Mesenchymal stem cell (in vitro differentiated cells and primary cell): ENCODE results near the gene ENSA.
"Not testable (repeated sequence)": the region's sequence is repeated elsewhere in the genome, so short reads cannot be mapped to it uniquely, and the experiment has no call there.

Source experiments
- DNase-seq: peaks from one replicate; pipeline ENCODE4 v3.0.0-alpha.2; 2013
- H2AFZ ChIP-seq: one replicate; pipeline ENCODE4 v1.6.1; 2013; ENCODE audit warnings: low read depth, mild to moderate bottlenecking, control low read depth, inconsistent platforms, low read length, moderate library complexity
- H2AK5ac ChIP-seq: 2 replicates; pipeline ENCODE4 v1.6.1; 2013; ENCODE audit warnings: low read length, moderate library complexity, mild to moderate bottlenecking, inconsistent platforms; ENCODE audit not compliant: severe bottlenecking
- H2BK120ac ChIP-seq: one replicate; pipeline ENCODE4 v1.6.1; 2013; ENCODE audit warnings: low read depth, mild to moderate bottlenecking, inconsistent platforms, low read length, moderate library complexity
- H2BK12ac ChIP-seq, 2 experiments: one replicate each; pipeline ENCODE4 v1.6.1; 2013; ENCODE audit warnings: inconsistent platforms in 2 of 2, low read length in 2 of 2, mild to moderate bottlenecking in 2 of 2, moderate library complexity in 2 of 2, control low read depth in 1 of 2
- H2BK15ac ChIP-seq: one replicate; pipeline ENCODE4 v1.6.1; 2013; ENCODE audit warnings: mild to moderate bottlenecking, low read depth, inconsistent platforms; ENCODE audit not compliant: poor library complexity, severe bottlenecking
- H2BK5ac ChIP-seq: 2 replicates; pipeline ENCODE4 v1.6.1; 2013; ENCODE audit warnings: low read depth, mild to moderate bottlenecking, low read length, control low read depth, inconsistent platforms; ENCODE audit not compliant: poor library complexity, severe bottlenecking
- H3K14ac ChIP-seq, 2 experiments: one replicate each; pipeline ENCODE4 v1.6.1; 2013; ENCODE audit warnings: inconsistent platforms in 2 of 2, low read length in 2 of 2, control low read depth in 1 of 2, mild to moderate bottlenecking in 1 of 2, moderate library complexity in 1 of 2
- H3K18ac ChIP-seq, 2 experiments: one replicate each; pipeline ENCODE4 v1.6.1; 2013; ENCODE audit warnings: inconsistent platforms in 2 of 2, low read length in 2 of 2, control low read depth in 1 of 2, low read depth in 1 of 2, mild to moderate bottlenecking in 1 of 2
- H3K23ac ChIP-seq, 2 experiments: one replicate each; pipeline ENCODE4 v1.6.1; 2013; ENCODE audit warnings: inconsistent platforms in 2 of 2, low read length in 2 of 2, mild to moderate bottlenecking in 2 of 2, moderate library complexity in 2 of 2, control low read depth in 1 of 2
- H3K27ac ChIP-seq: 2 replicates; pipeline ENCODE4 v1.5.1; 2013; ENCODE audit warnings: mild to moderate bottlenecking, moderate library complexity, low read length, control low read depth, inconsistent platforms; ENCODE audit not compliant: poor library complexity, severe bottlenecking
- H3K27me3 ChIP-seq, 2 experiments: 2 replicates each; pipeline versions ENCODE4 v1.6.1 to v1.7.0; 2013; ENCODE audit warnings: low read length in 2 of 2, mild to moderate bottlenecking in 2 of 2, moderate library complexity in 2 of 2, control low read depth in 1 of 2, inconsistent platforms in 1 of 2; ENCODE audit not compliant: control insufficient read depth in 1 of 2, insufficient read depth in 1 of 2
- H3K36me3 ChIP-seq, 2 experiments: 2 replicates each; pipeline versions ENCODE4 v1.6.1 to v1.7.0; 2013; ENCODE audit warnings: low read length in 2 of 2, control low read depth in 1 of 2, inconsistent platforms in 1 of 2, low read depth in 1 of 2, mild to moderate bottlenecking in 1 of 2; ENCODE audit not compliant: insufficient read depth in 2 of 2, control insufficient read depth in 1 of 2
- H3K4ac ChIP-seq, 2 experiments: one replicate each; pipeline ENCODE4 v1.6.1; 2013; ENCODE audit warnings: inconsistent platforms in 2 of 2, low read length in 2 of 2, mild to moderate bottlenecking in 2 of 2, moderate library complexity in 2 of 2, control low read depth in 1 of 2, low read depth in 1 of 2
- H3K4me1 ChIP-seq: 2 replicates; pipeline ENCODE4 v1.6.1; 2013; ENCODE audit warnings: low read depth, low read length, control low read depth; ENCODE audit not compliant: control insufficient read depth, insufficient read depth
- H3K4me2 ChIP-seq: 2 replicates; pipeline ENCODE4 v1.6.1; 2013; ENCODE audit warnings: low read length, mild to moderate bottlenecking, inconsistent platforms; ENCODE audit not compliant: poor library complexity, severe bottlenecking
- H3K4me3 ChIP-seq, 2 experiments: 2 replicates each; pipeline versions ENCODE4 v1.5.1 to v1.7.0; 2013; ENCODE audit warnings: low read length in 2 of 2, mild to moderate bottlenecking in 2 of 2, control low read depth in 1 of 2, low read depth in 1 of 2; ENCODE audit not compliant: insufficient read depth in 1 of 2
- H3K79me1 ChIP-seq: replicated peaks from 2 replicates; pipeline ENCODE4 v1.6.1; 2013; ENCODE audit warnings: mild to moderate bottlenecking, control low read depth, low read length, inconsistent platforms; ENCODE audit not compliant: poor library complexity, severe bottlenecking
- H3K9ac ChIP-seq: 2 replicates; pipeline ENCODE4 v1.7.0; 2013; ENCODE audit warnings: mild to moderate bottlenecking, low read length, moderate library complexity
- H3K9me3 ChIP-seq: 2 replicates; pipeline ENCODE4 v1.7.0; 2013; ENCODE audit warnings: mild to moderate bottlenecking, low read length; ENCODE audit not compliant: control insufficient read depth
- H4K8ac ChIP-seq: one replicate; pipeline ENCODE4 v1.6.1; 2013; ENCODE audit warnings: inconsistent platforms, mild to moderate bottlenecking, low read length, moderate library complexity
- H4K91ac ChIP-seq: one replicate; pipeline ENCODE4 v1.6.1; 2013; ENCODE audit warnings: mild to moderate bottlenecking, low read length, inconsistent platforms
- WGBS: methylation state at CpG from one replicate; pipeline ENCODE4 v1.1.7; 2013; ENCODE audit warnings: mixed read lengths; 5-methylcytosine and 5-hydroxymethylcytosine counted together

ENSA gene

DNA sequence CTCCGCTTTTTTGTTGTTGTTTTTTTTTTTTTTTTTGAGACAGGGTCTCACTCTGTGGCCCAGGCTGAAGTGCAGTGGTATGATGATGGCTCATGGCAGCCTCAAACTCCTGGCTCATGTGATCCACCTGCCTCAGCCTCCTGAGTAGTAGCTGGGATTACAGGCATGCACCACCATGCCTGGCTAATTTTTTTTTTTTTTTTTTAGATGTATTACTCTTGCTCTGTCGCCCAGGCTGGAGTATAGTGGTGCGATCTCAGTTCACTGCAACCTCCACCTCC, 24.0 kb downstream of the ENSA start:
- H3K27ac ChIP-seq = peak overlapping the region; percentile 71
- H2BK15ac ChIP-seq, H3K4me3 ChIP-seq, H3K27me3 ChIP-seq, H3K23ac ChIP-seq, DNase-seq, H3K4me2 ChIP-seq, H4K91ac ChIP-seq, H2BK12ac ChIP-seq, H3K36me3 ChIP-seq, H4K8ac ChIP-seq, H3K14ac ChIP-seq, H3K4me1 ChIP-seq, H3K9me3 ChIP-seq, H2AFZ ChIP-seq: not testable (repeated sequence)
- H2BK120ac ChIP-seq = peak overlapping the region; percentile 22
- peak overlapping the region; percentile 90 for H2BK5ac ChIP-seq
- peaks cover 14% of the 10 kb centered on the region for H3K79me1 ChIP-seq
- peak overlapping the region; percentile 13 to 73 for H3K4ac ChIP-seq
- peak overlapping the region; percentile 78 for H3K9ac ChIP-seq
- H3K18ac ChIP-seq = peak overlapping the region in 1 of 2 experiments; percentile 52
- 92% methylated on average over 3 of the region's 3 CpGs for WGBS
- H2AK5ac ChIP-seq = peak overlapping the region; percentile 88

DNA sequence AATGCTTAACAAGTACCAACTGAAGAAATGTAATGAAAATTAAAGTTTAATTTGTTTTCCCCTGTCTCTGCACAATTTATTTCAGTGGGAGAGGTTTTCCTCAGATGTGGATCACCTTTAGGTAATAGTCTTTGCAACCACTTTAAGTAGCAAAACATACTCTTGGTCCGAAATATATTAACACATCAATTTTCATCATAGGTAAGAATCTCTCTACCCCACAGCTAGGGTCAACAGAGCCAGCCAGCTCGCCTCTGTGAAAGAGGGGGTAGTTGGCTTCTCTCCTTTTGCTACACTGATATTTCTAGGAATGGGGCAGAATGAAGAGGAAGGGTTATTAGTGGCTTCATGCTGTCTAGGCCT, 25.2 kb downstream of the ENSA start:
- Histone ChIP-seq H3K23ac (no peak overlapping the region), H4K8ac (peak overlapping the region; percentile 82), H3K4ac (peak overlapping the region in 1 of 2 experiments; percentile 20), H4K91ac (no peak overlapping the region), H2AFZ (no peak overlapping the region), H3K4me3 (no peak overlapping the region), H3K36me3 (peaks cover 3 to 4% of the 10 kb centered on the region in 2 experiments), H3K18ac (peak overlapping the region in 1 of 2 experiments; percentile 26), H2AK5ac (peak overlapping the region; percentile 5), H2BK5ac (no peak overlapping the region), H3K4me1 (peaks cover 3% of the 10 kb centered on the region), H3K9me3 (no peaks in the 10 kb centered on the region), H2BK120ac (peak overlapping the region; percentile 21), H2BK12ac (no peak overlapping the region), H3K27me3 (no peaks in the 10 kb centered on the region), H2BK15ac (peak overlapping the region; percentile 88), H3K9ac (peak overlapping the region; percentile 78), H3K14ac (no peak overlapping the region), H3K79me1 (peaks cover 12% of the 10 kb centered on the region), H3K4me2 (no peak overlapping the region), H3K27ac (peak overlapping the region; percentile 71)
- DNase-seq = no peak
- WGBS = 80% methylated on average over 1 of the region's 2 CpGs

GRCh38 chr1:150603711-150604110, 25.7 kb downstream of the ENSA start:
- H3K79me1 ChIP-seq = peaks cover 12% of the 10 kb centered on the region
- H3K4me3 ChIP-seq = no peak overlapping the region
- no peak overlapping the region for H4K8ac ChIP-seq
- no peaks in the 10 kb centered on the region for H3K27me3 ChIP-seq
- H3K23ac ChIP-seq = no peak overlapping the region
- no peaks in the 10 kb centered on the region for H3K9me3 ChIP-seq
- H2AK5ac ChIP-seq = peak overlapping the region; percentile 84
- WGBS = 86% methylated on average over 2 of the region's 3 CpGs
- H2BK5ac ChIP-seq = no peak overlapping the region
- H3K4me2 ChIP-seq = no peak overlapping the region
- H2AFZ ChIP-seq = no peak overlapping the region
- H2BK15ac ChIP-seq = no peak overlapping the region
- H3K36me3 ChIP-seq = peaks cover 3 to 4% of the 10 kb centered on the region in 2 experiments
- H3K14ac ChIP-seq = no peak overlapping the region
- peak overlapping the region in 1 of 2 experiments; percentile 59 for H3K18ac ChIP-seq
- H3K4ac ChIP-seq = no peak overlapping the region
- no peak overlapping the region for H4K91ac ChIP-seq
- H3K4me1 ChIP-seq = peaks cover 3% of the 10 kb centered on the region
- H2BK120ac ChIP-seq = no peak overlapping the region
- peak overlapping the region; percentile 78 for H3K9ac ChIP-seq
- H3K27ac ChIP-seq = peak overlapping the region; percentile 56
- H2BK12ac ChIP-seq = no peak overlapping the region
- DNase-seq = no peak

GRCh38 chr1:150602372-150602771, 27.0 kb downstream of the ENSA start:
- not testable (repeated sequence) for H3K9ac ChIP-seq, H2BK12ac ChIP-seq
- 99% methylated on average over 6 of the region's 12 CpGs for WGBS

More at GRCh38 chr1:150602372-150602771, 27.0 kb downstream of the ENSA start:
- not testable (repeated sequence) for H3K27me3 ChIP-seq, H3K4me2 ChIP-seq, H2AK5ac ChIP-seq, H3K4me1 ChIP-seq, H3K79me1 ChIP-seq, H2AFZ ChIP-seq, H3K14ac ChIP-seq, H4K91ac ChIP-seq, H3K4me3 ChIP-seq, H3K36me3 ChIP-seq, H3K4ac ChIP-seq, H3K18ac ChIP-seq, H3K27ac ChIP-seq, H2BK5ac ChIP-seq, DNase-seq, H4K8ac ChIP-seq, H3K23ac ChIP-seq, H3K9me3 ChIP-seq, H2BK120ac ChIP-seq
- H2BK15ac ChIP-seq = peak overlapping the region; percentile 97
